T-helper 17 cell (primary cell): ENCODE results near the gene CTNND2. TPM values are rescaled to one million over a fixed set of nuclear protein-coding genes. Genes with fewer than 3 reads are reported as not detected.

ENCODE experiments used
- ATAC-seq: fragments of 150-1000 bp; cut with Tn5 transposase; 2 replicates; pipeline ENCODE4 v1.10.0; 2021; ENCODE audit warnings: mild to moderate bottlenecking, moderate library complexity
- DNase-seq, 3 donors: peaks; one replicate each; pipeline versions ENCODE4 v3.0.0 to v3.0.0-alpha.2; 2020 to 2021
- H3K9me3 ChIP-seq: one replicate; pipeline ENCODE4 v1.7.0; 2013; ENCODE audit warnings: low read length, mild to moderate bottlenecking; ENCODE audit not compliant: control insufficient read depth, poor library complexity, severe bottlenecking
- H3K27ac Mint-ChIP-seq: one replicate; pipeline ENCODE4 v1.8.0; 2022; ENCODE audit warnings: mild to moderate bottlenecking, moderate library complexity, mixed read lengths
- H3K27me3 Mint-ChIP-seq: one replicate; pipeline ENCODE4 v1.8.0; 2022; ENCODE audit warnings: mixed read lengths
- H3K36me3 Mint-ChIP-seq: one replicate; pipeline ENCODE4 v1.8.0; 2022; ENCODE audit warnings: low read depth, mixed read lengths
- H3K4me1 Mint-ChIP-seq: one replicate; pipeline ENCODE4 v1.8.0; 2022; ENCODE audit warnings: mild to moderate bottlenecking, mixed read lengths
- H3K4me3 Mint-ChIP-seq: one replicate; pipeline ENCODE4 v1.8.0; 2022; ENCODE audit warnings: mild to moderate bottlenecking, moderate library complexity, mixed read lengths
- total RNA-seq, 4 donors: library from RNA in 2 of 4; stranded (reverse) in 2 of 4; gene quantifications; one replicate each; pipeline ENCODE4 v1.2.3 and lab custom pipeline; 2022 to 2026

CTNND2 gene
- total RNA-seq, 2 donors from 2014 or later = 0.94 to 1.6 TPM

DNA sequence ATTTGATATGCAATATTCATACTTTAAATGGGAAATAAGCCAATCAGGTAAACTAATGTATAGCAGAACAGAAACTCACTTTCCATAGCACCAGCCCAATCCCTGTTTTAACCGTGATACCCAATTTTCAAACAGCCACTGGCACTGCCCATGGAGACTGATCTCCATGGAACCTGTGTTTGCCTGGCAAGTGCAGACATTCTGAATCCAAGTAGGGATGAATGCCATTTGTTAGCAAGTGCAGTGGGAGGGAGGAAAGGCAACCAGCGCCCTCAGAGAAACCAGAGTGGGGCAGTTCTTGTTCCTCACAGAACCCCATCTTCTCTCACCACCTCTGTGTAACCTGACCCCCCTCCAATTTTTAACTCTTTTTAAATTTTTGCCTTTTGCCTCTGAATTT lies 229.1 kb downstream of the CTNND2 start:
- DNase-seq (no peak), ATAC-seq (no peak)
- H3K36me3 Mint-ChIP-seq = no peaks in the 10 kb centered on the region
- no peaks in the 10 kb centered on the region for H3K9me3 ChIP-seq
- no peak overlapping the region for H3K4me3 Mint-ChIP-seq
- H3K27me3 Mint-ChIP-seq = no peaks in the 10 kb centered on the region
- no peaks in the 10 kb centered on the region for H3K4me1 Mint-ChIP-seq
- no peak overlapping the region for H3K27ac Mint-ChIP-seq

DNA sequence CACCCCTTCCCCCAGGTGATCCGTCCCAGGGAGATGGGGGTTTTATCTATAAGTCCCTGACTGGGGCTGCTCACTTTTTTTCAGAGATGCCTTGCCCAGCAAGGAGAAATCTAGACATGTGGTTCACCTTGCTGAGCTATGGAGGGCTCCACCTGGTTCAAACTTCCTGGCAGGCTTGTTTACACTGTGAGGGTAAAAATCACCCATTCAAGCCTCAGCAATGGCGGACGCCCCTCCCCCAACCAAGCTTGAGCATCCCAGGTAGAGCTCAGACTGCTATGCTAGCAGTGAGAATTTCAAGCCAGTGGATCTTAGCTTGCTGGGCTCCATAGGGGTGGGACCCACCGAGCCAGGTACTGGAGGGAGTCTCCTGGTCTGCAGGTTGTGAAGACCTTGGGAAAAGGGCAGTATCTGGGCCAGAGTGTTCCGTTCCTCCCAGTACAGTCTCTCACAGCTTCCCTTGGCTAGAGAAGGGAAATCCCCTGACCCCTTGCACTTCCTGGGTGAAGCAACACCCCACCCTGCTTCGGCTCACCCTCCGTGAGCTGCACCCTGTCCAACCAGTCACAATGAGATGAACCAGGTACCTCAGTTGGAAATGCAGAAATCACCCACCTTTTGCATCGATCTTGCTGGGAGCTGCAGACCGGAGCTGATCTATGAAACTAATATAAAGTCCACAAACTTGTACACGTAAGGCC lies 231.7 kb downstream of the CTNND2 start:
- peaks cover 2% of the 10 kb centered on the region for H3K36me3 Mint-ChIP-seq
- no peaks in the 10 kb centered on the region for H3K27me3 Mint-ChIP-seq
- no peaks in the 10 kb centered on the region for H3K9me3 ChIP-seq
- H3K4me1 Mint-ChIP-seq = no peaks in the 10 kb centered on the region
- no peak overlapping the region for H3K4me3 Mint-ChIP-seq
- no peak overlapping the region for H3K27ac Mint-ChIP-seq
- DNase-seq = no peak
- ATAC-seq = no peak

DNA sequence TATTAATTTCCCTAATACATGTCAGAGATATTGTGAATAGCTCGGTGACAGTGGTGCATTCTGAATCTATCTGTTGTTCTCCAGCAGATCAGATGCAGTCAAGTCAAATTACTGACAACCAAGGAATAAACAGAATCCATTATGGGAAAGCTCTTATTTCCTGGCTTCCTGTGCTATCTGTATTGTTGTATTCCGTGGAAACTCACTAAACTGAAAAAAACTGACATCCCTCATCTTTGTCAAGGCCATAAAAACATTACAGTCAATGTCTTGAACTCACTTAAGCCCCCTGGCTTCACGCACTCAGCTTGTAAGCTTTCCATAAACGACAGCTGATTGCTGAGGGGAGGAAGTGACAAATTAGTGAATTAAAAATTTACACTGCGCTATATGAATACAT lies 245.9 kb downstream of the CTNND2 start:
- H3K9me3 ChIP-seq = no peaks in the 10 kb centered on the region
- ATAC-seq = no peak
- no peak overlapping the region for H3K4me3 Mint-ChIP-seq
- no peak for DNase-seq
- H3K27ac Mint-ChIP-seq = no peak overlapping the region
- no peaks in the 10 kb centered on the region for H3K4me1 Mint-ChIP-seq
- no peaks in the 10 kb centered on the region for H3K27me3 Mint-ChIP-seq
- no peaks in the 10 kb centered on the region for H3K36me3 Mint-ChIP-seq

DNA sequence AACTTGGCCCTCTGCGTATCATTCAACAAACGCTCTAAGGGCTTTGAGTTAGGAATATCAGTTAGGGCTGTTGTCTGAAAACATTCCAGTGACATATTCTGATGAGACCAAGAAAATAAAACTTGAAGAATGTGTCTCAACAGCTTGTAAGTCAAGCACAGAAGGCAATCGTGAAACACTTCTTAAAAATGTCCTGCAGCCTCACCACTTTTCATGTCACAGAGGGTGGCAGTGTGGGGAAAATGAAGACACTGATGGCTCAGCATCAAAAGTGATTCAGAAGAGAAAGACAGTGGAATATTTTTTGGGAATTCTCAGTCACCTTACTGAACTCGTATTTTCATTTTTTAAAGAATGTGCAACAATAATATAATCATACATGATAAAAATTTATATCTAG lies 247.3 kb downstream of the CTNND2 start:
- Mint-ChIP-seq H3K27ac (no peak overlapping the region), H3K4me3 (no peak overlapping the region), H3K27me3 (no peaks in the 10 kb centered on the region), H3K4me1 (no peaks in the 10 kb centered on the region), H3K36me3 (no peaks in the 10 kb centered on the region)
- ATAC-seq (no peak), DNase-seq (no peak)
- H3K9me3 ChIP-seq = no peaks in the 10 kb centered on the region

- Mint-ChIP-seq H3K4me1 (no peaks in the 10 kb centered on the region), H3K27me3 (no peaks in the 10 kb centered on the region), H3K27ac (no peak overlapping the region), H3K36me3 (no peaks in the 10 kb centered on the region), H3K4me3 (no peak overlapping the region)
- H3K9me3 ChIP-seq = no peaks in the 10 kb centered on the region
- DNase-seq (no peak), ATAC-seq (no peak)
Measured at GRCh38 chr5:11655681-11656080, 248.6 kb downstream of the CTNND2 start.

DNA sequence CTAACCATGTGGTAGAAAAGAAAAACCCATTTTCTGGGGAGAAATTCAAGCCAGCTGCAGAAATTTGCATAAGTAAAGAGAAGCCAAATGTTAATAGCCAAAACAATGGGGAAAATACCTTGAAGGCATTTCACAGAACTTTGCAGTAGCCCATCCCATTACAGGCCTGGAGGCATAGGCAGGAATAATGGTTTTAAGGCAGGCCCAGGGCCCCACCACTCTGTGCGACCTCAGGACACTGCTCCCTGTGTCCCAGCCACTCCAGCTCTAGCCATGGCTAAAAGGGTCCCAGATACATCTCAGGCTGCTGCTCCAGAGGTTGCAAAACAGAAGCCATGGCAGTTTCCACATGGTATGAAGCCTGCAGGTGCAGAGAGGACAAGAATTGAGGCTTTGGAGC lies 253.3 kb downstream of the CTNND2 start:
- Mint-ChIP-seq H3K36me3 (no peaks in the 10 kb centered on the region), H3K27ac (no peak overlapping the region), H3K4me1 (no peaks in the 10 kb centered on the region), H3K4me3 (no peak overlapping the region), H3K27me3 (no peaks in the 10 kb centered on the region)
- no peaks in the 10 kb centered on the region for H3K9me3 ChIP-seq
- DNase-seq (no peak), ATAC-seq (no peak)

DNA sequence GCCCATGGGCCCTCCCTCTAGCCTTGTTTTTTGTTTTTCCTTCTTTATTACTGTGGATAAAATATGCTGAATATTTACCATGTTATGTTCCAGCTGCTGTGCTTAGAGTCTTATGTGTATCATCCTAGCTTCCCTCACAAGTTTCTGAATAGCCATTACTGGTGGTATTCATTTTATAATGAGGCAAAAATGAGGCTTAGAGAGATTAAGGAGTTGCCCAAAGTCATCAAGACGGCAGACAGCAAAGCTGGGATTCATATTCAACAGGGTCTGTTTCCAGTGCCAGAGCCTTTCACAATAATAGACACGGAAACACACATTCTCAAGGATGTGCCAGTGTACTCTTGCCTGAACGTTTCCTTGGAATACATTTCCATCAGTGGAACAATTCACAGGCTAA lies 258.1 kb downstream of the CTNND2 start:
- no peak for ATAC-seq
- no peaks in the 10 kb centered on the region for H3K27me3 Mint-ChIP-seq
- DNase-seq = no peak
- H3K27ac Mint-ChIP-seq = no peak overlapping the region
- H3K36me3 Mint-ChIP-seq = no peaks in the 10 kb centered on the region
- no peaks in the 10 kb centered on the region for H3K9me3 ChIP-seq
- no peak overlapping the region for H3K4me3 Mint-ChIP-seq
- peaks cover 3% of the 10 kb centered on the region for H3K4me1 Mint-ChIP-seq

GRCh38 chr5:11642438-11642837 lies 261.8 kb downstream of the CTNND2 start:
- no peaks in the 10 kb centered on the region for H3K36me3 Mint-ChIP-seq
- H3K9me3 ChIP-seq = no peaks in the 10 kb centered on the region
- ATAC-seq (no peak), DNase-seq (no peak)
- no peak overlapping the region for H3K27ac Mint-ChIP-seq
- H3K4me1 Mint-ChIP-seq = peaks cover 3% of the 10 kb centered on the region
- H3K27me3 Mint-ChIP-seq = no peaks in the 10 kb centered on the region
- H3K4me3 Mint-ChIP-seq = no peak overlapping the region

GRCh38 chr5:11640158-11640873 lies 263.9 kb downstream of the CTNND2 start:
- no peak overlapping the region for H3K27ac Mint-ChIP-seq
- peaks cover 3% of the 10 kb centered on the region for H3K4me1 Mint-ChIP-seq
- ATAC-seq = no peak
- H3K9me3 ChIP-seq = no peaks in the 10 kb centered on the region
- no peaks in the 10 kb centered on the region for H3K27me3 Mint-ChIP-seq
- no peak overlapping the region for H3K4me3 Mint-ChIP-seq
- no peaks in the 10 kb centered on the region for H3K36me3 Mint-ChIP-seq
- no peak for DNase-seq

GRCh38 chr5:11622785-11623184 lies 281.5 kb downstream of the CTNND2 start:
- Mint-ChIP-seq H3K4me3 (no peak overlapping the region), H3K27me3 (no peaks in the 10 kb centered on the region), H3K4me1 (no peaks in the 10 kb centered on the region), H3K27ac (no peak overlapping the region), H3K36me3 (no peaks in the 10 kb centered on the region)
- DNase-seq = no peak
- ATAC-seq = no peak
- H3K9me3 ChIP-seq = no peaks in the 10 kb centered on the region

DNA sequence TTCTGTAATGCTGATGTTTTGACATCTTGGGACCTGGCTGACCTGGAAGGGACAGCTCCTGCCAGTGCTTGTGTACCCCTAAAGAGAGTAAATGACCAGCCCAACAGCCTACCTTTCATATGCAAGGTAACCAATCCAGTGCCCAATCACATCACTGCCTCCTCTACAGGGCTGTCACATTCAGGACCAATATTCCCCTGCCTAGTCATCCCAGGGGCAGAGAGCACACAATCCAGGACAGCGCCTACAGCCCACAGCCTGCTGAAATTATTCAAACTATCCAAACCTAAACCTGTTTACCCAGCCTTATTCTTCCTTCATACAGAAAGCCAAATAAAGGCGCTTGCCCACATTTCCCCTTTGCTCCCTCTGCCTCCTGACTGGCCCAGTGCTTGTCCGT lies 284.1 kb downstream of the CTNND2 start:
- no peaks in the 10 kb centered on the region for H3K27me3 Mint-ChIP-seq
- H3K36me3 Mint-ChIP-seq = no peaks in the 10 kb centered on the region
- H3K4me3 Mint-ChIP-seq = no peak overlapping the region
- H3K27ac Mint-ChIP-seq = no peak overlapping the region
- DNase-seq (no peak), ATAC-seq (no peak)
- no peaks in the 10 kb centered on the region for H3K4me1 Mint-ChIP-seq
- no peaks in the 10 kb centered on the region for H3K9me3 ChIP-seq

- H3K9me3 ChIP-seq = no peaks in the 10 kb centered on the region
- no peaks in the 10 kb centered on the region for H3K27me3 Mint-ChIP-seq
- DNase-seq (no peak), ATAC-seq (no peak)
- no peak overlapping the region for H3K27ac Mint-ChIP-seq
- H3K4me1 Mint-ChIP-seq = no peaks in the 10 kb centered on the region
- no peaks in the 10 kb centered on the region for H3K36me3 Mint-ChIP-seq
- no peak overlapping the region for H3K4me3 Mint-ChIP-seq
Measured at GRCh38 chr5:11619339-11620024, 284.8 kb downstream of the CTNND2 start.

- H3K9me3 ChIP-seq = no peaks in the 10 kb centered on the region
- H3K27ac Mint-ChIP-seq = no peak overlapping the region
- no peak overlapping the region for H3K4me3 Mint-ChIP-seq
- H3K4me1 Mint-ChIP-seq = no peaks in the 10 kb centered on the region
- H3K27me3 Mint-ChIP-seq = no peaks in the 10 kb centered on the region
- DNase-seq = no peak
- no peak for ATAC-seq
- no peaks in the 10 kb centered on the region for H3K36me3 Mint-ChIP-seq
Measured at GRCh38 chr5:11617080-11617479, 287.2 kb downstream of the CTNND2 start.
